ENCODE data around the gene DAPK3.

DNA sequence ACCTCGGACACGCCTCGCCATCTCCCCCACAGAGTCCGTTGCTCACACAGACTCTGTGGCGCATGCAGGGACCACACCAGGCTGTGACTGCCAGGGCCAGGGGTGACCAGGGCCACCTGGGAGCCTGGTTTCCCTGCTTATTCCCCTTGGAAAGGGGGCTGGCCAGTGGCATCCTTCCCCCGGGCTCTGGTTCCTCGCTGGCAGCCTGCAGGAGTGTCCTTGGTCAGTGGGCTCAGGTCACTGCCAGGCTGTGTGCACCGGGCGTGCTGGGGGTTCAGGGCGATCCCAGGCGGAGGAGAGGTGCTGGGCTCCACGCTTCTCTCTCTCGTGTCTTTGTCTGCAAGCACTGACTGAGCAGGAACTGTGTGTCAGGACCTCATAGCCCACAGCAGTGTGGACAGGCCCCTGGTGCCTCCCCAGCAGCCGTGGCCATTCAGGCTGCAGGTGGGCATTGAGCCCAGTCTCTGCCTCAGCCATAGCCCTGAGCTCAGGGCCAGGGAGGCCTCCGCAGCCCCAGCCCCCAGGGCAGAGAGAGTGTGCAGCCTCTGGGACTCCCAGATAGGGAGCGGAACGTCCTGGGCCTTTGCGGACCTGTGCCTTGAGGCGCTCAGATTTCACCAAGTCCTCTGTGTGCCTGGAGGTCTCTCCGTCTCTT, 43.1 kb upstream of the DAPK3 start:
- TF ChIP-seq, protein P1, sequence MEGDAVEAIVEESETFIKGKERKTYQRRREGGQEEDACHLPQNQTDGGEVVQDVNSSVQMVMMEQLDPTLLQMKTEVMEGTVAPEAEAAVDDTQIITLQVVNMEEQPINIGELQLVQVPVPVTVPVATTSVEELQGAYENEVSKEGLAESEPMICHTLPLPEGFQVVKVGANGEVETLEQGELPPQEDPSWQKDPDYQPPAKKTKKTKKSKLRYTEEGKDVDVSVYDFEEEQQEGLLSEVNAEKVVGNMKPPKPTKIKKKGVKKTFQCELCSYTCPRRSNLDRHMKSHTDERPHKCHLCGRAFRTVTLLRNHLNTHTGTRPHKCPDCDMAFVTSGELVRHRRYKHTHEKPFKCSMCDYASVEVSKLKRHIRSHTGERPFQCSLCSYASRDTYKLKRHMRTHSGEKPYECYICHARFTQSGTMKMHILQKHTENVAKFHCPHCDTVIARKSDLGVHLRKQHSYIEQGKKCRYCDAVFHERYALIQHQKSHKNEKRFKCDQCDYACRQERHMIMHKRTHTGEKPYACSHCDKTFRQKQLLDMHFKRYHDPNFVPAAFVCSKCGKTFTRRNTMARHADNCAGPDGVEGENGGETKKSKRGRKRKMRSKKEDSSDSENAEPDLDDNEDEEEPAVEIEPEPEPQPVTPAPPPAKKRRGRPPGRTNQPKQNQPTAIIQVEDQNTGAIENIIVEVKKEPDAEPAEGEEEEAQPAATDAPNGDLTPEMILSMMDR (conservative IDR thresholded peaks at IDR 0.05) = no peak
- TF ChIP-seq ZFX (IDR thresholded peaks at IDR 0.05) = no peak
